Epithelial cell of prostate (primary cell): Measurements from ENCODE around the gene DDX3X.
"Not testable (repeated sequence)": the region's sequence is repeated elsewhere in the genome, so short reads cannot be mapped to it uniquely, and the experiment has no call there.

Source experiments
- DNase-seq: peaks from one replicate; pipeline ENCODE4 v3.0.0-alpha.2; 2011; ENCODE audit warnings: low read depth, low spot score
- H3K27ac ChIP-seq: fragments of 450-650 bp; 2 replicates; pipeline ENCODE4 v1.5.1; 2017; ENCODE audit warnings: mild to moderate bottlenecking

Gene DDX3X

GRCh38 chrX:41352329-41352838 is 18.4 kb downstream of the DDX3X start:
- peak overlapping the region; percentile 11 for H3K27ac ChIP-seq
- DNase-seq = no peak

DNA sequence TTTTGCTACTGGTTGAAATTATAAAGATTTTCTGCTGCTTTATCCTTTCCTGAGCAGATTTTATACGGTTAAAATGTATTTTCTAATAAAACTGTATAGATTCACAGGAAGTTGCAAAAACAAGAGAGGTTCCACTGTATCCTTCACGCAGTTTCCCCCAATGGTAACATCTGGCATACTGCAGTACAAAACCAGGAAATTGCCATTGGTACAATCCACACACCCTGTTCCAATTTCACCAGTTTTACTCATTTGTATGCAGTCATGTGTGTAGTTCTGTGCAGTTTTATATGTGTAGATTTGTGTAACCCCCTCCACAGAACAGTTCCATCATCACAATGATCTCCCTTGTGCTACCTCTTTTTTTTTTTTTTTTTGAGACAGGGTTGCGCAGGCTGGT is 20.0 kb downstream of the DDX3X start:
- DNase-seq = no peak
- H3K27ac ChIP-seq = no peak overlapping the region

GRCh38 chrX:41369152-41369551 is 35.2 kb downstream of the DDX3X start:
- DNase-seq = no peak
- no peak overlapping the region for H3K27ac ChIP-seq

- DNase-seq, H3K27ac ChIP-seq: not testable (repeated sequence)
Observed at GRCh38 chrX:41371575-41371974, 37.6 kb downstream of the DDX3X start.

DNA sequence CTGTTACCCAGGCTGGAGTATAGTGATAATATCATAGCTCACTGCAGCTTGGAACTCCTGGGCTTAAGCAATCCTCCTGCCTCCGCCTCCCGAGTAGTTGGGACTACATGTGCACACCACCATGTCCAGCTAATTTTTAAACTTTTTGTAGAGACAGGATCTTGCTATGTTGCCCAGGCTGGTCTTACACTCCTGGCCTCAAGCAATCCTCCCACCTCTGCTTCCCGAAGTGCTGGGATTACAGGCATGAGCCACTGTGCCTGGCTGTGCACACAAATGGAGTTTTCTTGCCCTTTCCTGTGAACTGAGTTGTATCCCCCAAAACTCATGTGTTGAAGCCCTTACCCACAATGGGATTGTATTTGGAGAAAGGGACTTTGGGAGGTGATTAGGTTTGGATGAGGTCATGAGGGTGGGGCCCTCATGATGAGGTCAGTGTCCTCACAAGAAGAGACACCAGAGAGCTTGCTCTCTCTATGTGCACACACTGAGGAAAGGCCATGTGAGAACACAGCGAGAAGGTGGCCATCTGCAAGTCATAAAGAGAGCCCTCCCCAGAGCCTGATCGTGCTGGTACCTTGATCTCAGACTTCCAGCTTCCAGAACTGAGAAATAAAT is 40.1 kb downstream of the DDX3X start:
- no peak for DNase-seq
- H3K27ac ChIP-seq = no peak overlapping the region

DNA sequence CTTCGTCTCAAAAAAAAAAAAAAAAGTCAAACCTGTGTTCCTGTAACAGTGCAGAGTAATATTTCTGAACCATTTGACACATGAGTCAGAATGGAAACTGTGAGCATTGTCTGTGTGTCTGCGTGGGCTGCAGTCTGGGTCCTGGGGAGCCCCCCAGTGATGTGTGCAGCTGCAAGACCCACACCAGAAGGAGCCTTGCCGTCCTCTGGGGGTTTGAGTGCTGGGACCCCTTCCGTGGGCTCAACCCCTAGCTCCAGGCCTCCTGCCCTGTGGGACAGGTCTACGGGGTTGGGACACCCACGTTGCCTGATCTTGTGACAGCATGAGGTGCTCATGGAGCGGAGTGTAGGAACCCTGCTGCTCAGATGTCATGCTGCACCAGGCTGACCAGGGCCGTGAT is 43.7 kb downstream of the DDX3X start:
- H3K27ac ChIP-seq = no peak overlapping the region
- DNase-seq = no peak

- H3K27ac ChIP-seq = no peak overlapping the region
- DNase-seq = no peak
Observed at GRCh38 chrX:41381685-41382084, 47.7 kb downstream of the DDX3X start.

- H3K27ac ChIP-seq = peak overlapping the region; percentile 52
- DNase-seq = no peak
Observed at GRCh38 chrX:41382714-41383645, 49.0 kb downstream of the DDX3X start.

GRCh38 chrX:41384051-41384705 is 50.2 kb downstream of the DDX3X start:
- H3K27ac ChIP-seq = peak overlapping the region; percentile 52
- DNase-seq = no peak

DNA sequence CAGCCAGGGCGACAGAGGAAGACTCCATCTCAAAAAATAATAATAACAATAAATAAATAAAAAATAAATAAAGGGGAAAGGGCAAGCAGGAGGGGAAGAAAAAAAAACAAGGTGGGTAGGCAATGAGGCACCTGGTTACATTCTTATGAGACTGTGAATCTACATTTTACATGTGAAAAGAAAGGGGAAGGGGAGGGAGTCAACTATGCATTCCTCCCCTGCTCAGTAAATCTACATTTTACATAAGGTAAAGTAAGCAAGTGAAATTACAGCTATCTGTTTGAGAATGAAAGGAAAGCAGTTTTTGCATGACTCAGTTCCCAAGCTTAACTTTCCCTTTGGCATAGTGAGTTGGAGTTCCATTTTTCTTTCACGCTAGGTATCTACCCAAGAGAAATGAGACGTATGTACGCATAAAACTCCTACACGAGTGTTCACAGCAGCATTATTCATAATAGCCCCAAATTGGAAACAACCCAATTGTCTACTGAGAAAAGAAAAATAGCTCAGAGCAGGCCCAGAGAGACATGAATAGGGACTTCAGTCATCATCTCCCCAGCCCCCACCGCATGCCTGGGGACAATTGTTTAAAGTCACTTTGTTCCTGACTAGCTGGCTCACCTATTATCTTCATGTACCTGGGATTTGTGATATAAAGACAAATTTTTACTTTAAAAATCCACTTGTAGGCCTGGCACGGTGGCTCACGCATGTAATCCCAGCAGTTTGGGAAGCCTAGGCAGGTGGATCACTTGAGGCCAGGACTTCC is 52.4 kb downstream of the DDX3X start:
- H3K27ac ChIP-seq = no peak overlapping the region
- no peak for DNase-seq

GRCh38 chrX:41388543-41388942 is 54.6 kb downstream of the DDX3X start:
- no peak for DNase-seq
- no peak overlapping the region for H3K27ac ChIP-seq

- H3K27ac ChIP-seq = no peak overlapping the region
- no peak for DNase-seq
Observed at GRCh38 chrX:41389311-41389888, 55.4 kb downstream of the DDX3X start.

- DNase-seq, H3K27ac ChIP-seq: not testable (repeated sequence)
Observed at GRCh38 chrX:41390576-41390975, 56.6 kb downstream of the DDX3X start.

- no peak for DNase-seq
- peak overlapping the region; percentile 63 for H3K27ac ChIP-seq
Observed at GRCh38 chrX:41391606-41392005, 57.6 kb downstream of the DDX3X start.

GRCh38 chrX:41394293-41394692 is 60.3 kb downstream of the DDX3X start:
- DNase-seq = no peak

GRCh38 chrX:41397219-41397618 is 63.3 kb downstream of the DDX3X start:
- no peak for DNase-seq
- H3K27ac ChIP-seq = no peak overlapping the region

More at GRCh38 chrX:41394293-41394692, 60.3 kb downstream of the DDX3X start:
- H3K27ac ChIP-seq = no peak overlapping the region

- no peak overlapping the region for H3K27ac ChIP-seq
- no peak for DNase-seq
Observed at GRCh38 chrX:41397768-41398167, 63.8 kb downstream of the DDX3X start.

- DNase-seq = not testable (repeated sequence)
Observed at GRCh38 chrX:41402556-41402955, 68.6 kb downstream of the DDX3X start.

GRCh38 chrX:41405551-41405950 is 71.6 kb downstream of the DDX3X start:
- no peak for DNase-seq

More at GRCh38 chrX:41402556-41402955, 68.6 kb downstream of the DDX3X start:
- not testable (repeated sequence) for H3K27ac ChIP-seq

GRCh38 chrX:41406201-41406600 is 72.2 kb downstream of the DDX3X start:
- DNase-seq = no peak
- no peak overlapping the region for H3K27ac ChIP-seq

More at GRCh38 chrX:41405551-41405950, 71.6 kb downstream of the DDX3X start:
- H3K27ac ChIP-seq = no peak overlapping the region
